ENCODE results near the gene ARHGEF9.

ARHGEF9 gene

DNA sequence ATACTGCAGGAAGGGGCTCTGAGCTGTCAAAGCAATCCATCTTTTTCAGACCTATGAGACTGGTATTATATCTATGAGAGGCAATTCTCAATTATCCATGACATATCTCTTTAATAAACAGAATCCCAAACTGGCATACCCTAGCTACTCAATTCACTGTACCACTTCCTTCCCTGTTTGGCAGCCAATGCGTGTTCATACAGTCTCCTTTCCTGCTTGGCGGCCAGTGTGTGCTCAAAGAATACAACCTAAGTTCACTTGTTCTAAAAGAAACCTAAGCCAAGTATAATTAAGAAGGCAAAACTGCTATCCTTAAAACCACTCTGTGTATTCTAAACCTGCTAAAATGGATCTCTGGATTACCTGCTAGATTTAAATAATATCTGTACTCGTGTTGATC lies 38.3 kb downstream of the ARHGEF9 start:
- H3K27ac ChIP-seq (ENCODE audit: low read depth, low read length) = no peak overlapping the region
- no peaks in the 10 kb centered on the region for H3K27me3 ChIP-seq (ENCODE audit: control insufficient read depth, insufficient read depth, low read length)
- H3K36me3 ChIP-seq (ENCODE audit: control insufficient read depth, insufficient read depth, low read length) = no peaks in the 10 kb centered on the region
- H3K4me3 ChIP-seq (ENCODE audit: low read depth, low read length) = no peak overlapping the region
- H3K4me1 ChIP-seq (ENCODE audit: control insufficient read depth, insufficient read depth, low read length) = peaks cover 6% of the 10 kb centered on the region
- H3K9me3 ChIP-seq (ENCODE audit: control insufficient read depth, insufficient read depth, low read depth, low read length) = peaks cover 11% of the 10 kb centered on the region; the same call in 1 of the 2 replicates
- no peak overlapping the region for H3K9ac ChIP-seq (ENCODE audit: low read length)

DNA sequence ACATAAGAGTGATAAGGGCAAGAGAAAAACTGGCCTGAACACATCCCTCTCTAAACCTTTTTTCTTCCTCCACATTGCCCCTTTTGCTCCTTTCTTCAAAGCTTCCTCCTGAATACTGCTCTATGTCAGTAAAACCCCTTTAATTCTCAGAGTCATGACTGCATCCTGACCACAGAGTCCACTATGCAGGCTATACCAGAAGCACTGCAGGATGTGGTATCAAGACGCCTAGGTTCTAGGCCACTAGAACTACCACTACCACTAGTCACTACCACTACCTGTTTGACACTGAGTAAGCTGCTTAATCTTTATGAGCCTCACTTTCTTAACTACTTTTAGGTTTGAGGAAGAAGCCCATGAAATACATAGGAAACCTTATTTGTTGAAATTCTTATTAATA lies 38.7 kb downstream of the ARHGEF9 start:
- Histone ChIP-seq H3K9ac (ENCODE audit: low read length) (no peak overlapping the region), H3K4me1 (ENCODE audit: control insufficient read depth, insufficient read depth, low read length) (peaks cover 2% of the 10 kb centered on the region), H3K27ac (ENCODE audit: low read depth, low read length) (no peak overlapping the region)

DNA sequence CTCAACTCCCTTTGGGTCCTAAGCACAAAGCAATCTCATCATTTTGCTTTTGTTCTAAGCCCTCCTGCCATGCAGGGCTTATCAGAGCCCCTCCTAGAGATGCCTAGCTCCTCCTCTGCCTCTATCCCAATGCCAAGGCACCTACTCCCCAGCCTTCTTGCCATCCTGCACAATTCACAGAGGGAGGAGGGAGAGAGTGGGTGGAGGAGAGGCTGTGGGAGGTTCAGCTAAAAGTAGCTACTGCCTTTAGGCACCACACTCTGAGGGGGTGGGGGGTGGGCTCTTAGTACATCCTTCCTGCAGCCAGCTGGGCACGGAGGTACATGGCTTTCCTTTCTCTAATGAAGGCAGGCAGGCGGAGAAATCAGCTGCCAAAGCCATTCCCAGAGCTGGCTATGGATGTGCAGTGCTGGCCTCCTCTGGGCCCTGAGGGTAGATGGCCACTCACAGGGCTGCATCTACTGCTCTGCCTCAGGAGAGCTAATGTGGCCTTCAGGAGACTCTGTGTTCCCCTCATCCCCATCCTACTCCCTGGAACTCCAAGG lies 40.1 kb downstream of the ARHGEF9 start:
- H3K4me1 ChIP-seq (ENCODE audit: control insufficient read depth, insufficient read depth, low read length) = no peaks in the 10 kb centered on the region
- no peaks in the 10 kb centered on the region for H3K27me3 ChIP-seq (ENCODE audit: control insufficient read depth, insufficient read depth, low read length)

More for the DNA sequence above, 38.7 kb downstream of the ARHGEF9 start:
- no peak overlapping the region for H3K4me3 ChIP-seq (ENCODE audit: low read depth, low read length)
- peaks cover 16% of the 10 kb centered on the region; the same call in 1 of the 2 replicates for H3K9me3 ChIP-seq (ENCODE audit: control insufficient read depth, insufficient read depth, low read depth, low read length)
- no peaks in the 10 kb centered on the region for H3K36me3 ChIP-seq (ENCODE audit: control insufficient read depth, insufficient read depth, low read length)
- H3K27me3 ChIP-seq (ENCODE audit: control insufficient read depth, insufficient read depth, low read length) = no peaks in the 10 kb centered on the region

DNA sequence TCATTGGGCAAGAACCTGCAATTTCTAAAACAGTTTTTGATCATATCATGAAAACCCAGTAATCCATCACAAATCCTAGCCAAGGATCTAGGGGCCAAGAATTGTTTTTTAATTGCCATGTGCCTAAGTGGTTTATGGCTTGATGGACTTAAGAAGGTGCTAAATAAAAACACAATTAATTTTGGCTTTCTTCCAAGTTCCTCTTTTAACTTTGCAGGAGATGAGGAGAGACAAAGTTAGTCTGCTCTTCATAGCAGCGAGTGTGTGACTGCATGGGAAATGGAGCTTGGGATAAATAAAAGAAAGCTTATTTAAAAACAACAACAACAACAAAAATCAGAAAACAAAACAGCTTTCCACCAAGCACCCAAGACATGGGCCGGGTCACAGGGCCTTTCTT lies 41.4 kb downstream of the ARHGEF9 start:
- Histone ChIP-seq H3K4me3 (ENCODE audit: low read depth, low read length) (no peak overlapping the region), H3K9ac (ENCODE audit: low read length) (no peak overlapping the region), H3K9me3 (ENCODE audit: control insufficient read depth, insufficient read depth, low read depth, low read length) (peaks cover 18% of the 10 kb centered on the region; the same call in 1 of the 2 replicates), H3K36me3 (ENCODE audit: control insufficient read depth, insufficient read depth, low read length) (no peaks in the 10 kb centered on the region), H3K4me1 (ENCODE audit: control insufficient read depth, insufficient read depth, low read length) (no peaks in the 10 kb centered on the region), H3K27ac (ENCODE audit: low read depth, low read length) (no peak overlapping the region), H3K27me3 (ENCODE audit: control insufficient read depth, insufficient read depth, low read length) (no peaks in the 10 kb centered on the region)

More for the DNA sequence above, 40.1 kb downstream of the ARHGEF9 start:
- Histone ChIP-seq H3K4me3 (ENCODE audit: low read depth, low read length) (no peak overlapping the region), H3K9ac (ENCODE audit: low read length) (no peak overlapping the region), H3K36me3 (ENCODE audit: control insufficient read depth, insufficient read depth, low read length) (no peaks in the 10 kb centered on the region), H3K9me3 (ENCODE audit: control insufficient read depth, insufficient read depth, low read depth, low read length) (peaks cover 18% of the 10 kb centered on the region; the same call in 1 of the 2 replicates), H3K27ac (ENCODE audit: low read depth, low read length) (no peak overlapping the region)

DNA sequence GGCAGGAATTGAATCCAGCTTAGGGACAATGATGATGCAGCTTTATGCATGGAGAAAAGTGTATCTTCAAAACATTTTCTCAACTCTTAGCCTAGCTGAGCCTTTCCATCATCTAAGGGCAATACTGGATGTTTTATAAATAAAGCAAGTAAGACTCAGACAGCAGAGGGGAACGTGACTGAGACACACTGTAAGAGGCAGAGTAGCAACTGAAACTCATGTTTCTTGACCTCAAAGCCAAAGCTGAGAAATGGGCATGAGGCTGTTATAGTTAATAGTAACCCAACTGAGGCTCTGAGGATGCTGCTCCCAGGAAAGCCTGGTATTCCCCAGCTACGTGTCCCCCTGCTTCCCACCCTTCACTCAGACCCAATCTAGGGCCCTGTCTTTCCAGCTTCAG lies 44.6 kb downstream of the ARHGEF9 start:
- peaks cover 24% of the 10 kb centered on the region; the same call in 1 of the 2 replicates for H3K9me3 ChIP-seq (ENCODE audit: control insufficient read depth, insufficient read depth, low read depth, low read length)
- no peak overlapping the region for H3K4me3 ChIP-seq (ENCODE audit: low read depth, low read length)
- H3K27ac ChIP-seq (ENCODE audit: low read depth, low read length) = no peak overlapping the region
- peaks cover 5% of the 10 kb centered on the region; the same call in 1 of the 2 replicates for H3K4me1 ChIP-seq (ENCODE audit: control insufficient read depth, insufficient read depth, low read length)
- H3K9ac ChIP-seq (ENCODE audit: low read length) = no peak overlapping the region
- no peaks in the 10 kb centered on the region for H3K36me3 ChIP-seq (ENCODE audit: control insufficient read depth, insufficient read depth, low read length)
- H3K27me3 ChIP-seq (ENCODE audit: control insufficient read depth, insufficient read depth, low read length) = no peaks in the 10 kb centered on the region

DNA sequence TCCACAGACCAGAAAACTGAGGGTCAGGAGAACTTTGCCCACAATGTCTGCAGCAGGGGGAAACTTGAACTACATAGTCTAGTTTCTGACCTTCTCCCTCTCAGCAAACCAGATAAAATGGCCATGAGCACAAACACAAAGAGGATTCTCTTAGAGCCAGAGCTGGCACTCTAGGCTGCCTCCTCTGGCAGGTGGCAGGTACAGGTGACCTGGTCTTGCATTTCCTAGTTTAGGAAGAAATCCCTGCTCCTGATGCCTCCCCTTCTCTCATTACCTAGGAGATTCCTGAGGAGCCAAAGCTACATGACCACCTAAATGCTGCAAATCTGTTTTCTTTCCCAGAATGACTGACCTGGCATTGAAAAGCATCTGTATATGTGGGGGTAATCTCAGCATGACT lies 45.1 kb downstream of the ARHGEF9 start:
- H3K9ac ChIP-seq (ENCODE audit: low read length) = no peak overlapping the region
- no peaks in the 10 kb centered on the region for H3K36me3 ChIP-seq (ENCODE audit: control insufficient read depth, insufficient read depth, low read length)
- peaks cover 25% of the 10 kb centered on the region; the same call in 1 of the 2 replicates for H3K9me3 ChIP-seq (ENCODE audit: control insufficient read depth, insufficient read depth, low read depth, low read length)
- H3K27ac ChIP-seq (ENCODE audit: low read depth, low read length) = no peak overlapping the region
- H3K27me3 ChIP-seq (ENCODE audit: control insufficient read depth, insufficient read depth, low read length) = no peaks in the 10 kb centered on the region
- H3K4me3 ChIP-seq (ENCODE audit: low read depth, low read length) = no peak overlapping the region
- peaks cover 5% of the 10 kb centered on the region; the same call in 1 of the 2 replicates for H3K4me1 ChIP-seq (ENCODE audit: control insufficient read depth, insufficient read depth, low read length)

DNA sequence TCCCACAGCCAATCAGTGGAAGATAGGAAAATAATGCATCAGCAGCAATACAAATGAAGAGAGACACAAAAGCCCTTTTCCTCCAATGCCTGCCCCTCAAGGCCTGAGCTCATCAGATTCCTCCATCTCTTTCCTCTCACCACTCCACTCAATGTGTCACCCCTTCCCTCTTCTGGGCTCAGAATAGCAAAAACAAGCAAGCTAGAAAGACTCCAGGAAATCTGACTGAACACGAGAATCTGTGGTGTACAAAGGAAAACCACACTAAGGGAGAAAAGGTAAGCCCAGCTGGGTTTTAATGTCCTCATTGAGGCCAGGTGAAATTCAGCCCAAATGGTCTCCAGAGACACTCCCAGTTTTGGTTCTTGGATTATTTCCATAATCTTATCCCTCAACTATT lies 46.3 kb downstream of the ARHGEF9 start:
- H3K27me3 ChIP-seq (ENCODE audit: control insufficient read depth, insufficient read depth, low read length) = no peaks in the 10 kb centered on the region
- H3K4me3 ChIP-seq (ENCODE audit: low read depth, low read length) = no peak overlapping the region
- H3K27ac ChIP-seq (ENCODE audit: low read depth, low read length) = no peak overlapping the region
- peaks cover 5% of the 10 kb centered on the region; the same call in 1 of the 2 replicates for H3K4me1 ChIP-seq (ENCODE audit: control insufficient read depth, insufficient read depth, low read length)
- no peak overlapping the region for H3K9ac ChIP-seq (ENCODE audit: low read length)
- no peaks in the 10 kb centered on the region for H3K36me3 ChIP-seq (ENCODE audit: control insufficient read depth, insufficient read depth, low read length)
- peaks cover 21% of the 10 kb centered on the region; the same call in 1 of the 2 replicates for H3K9me3 ChIP-seq (ENCODE audit: control insufficient read depth, insufficient read depth, low read depth, low read length)

DNA sequence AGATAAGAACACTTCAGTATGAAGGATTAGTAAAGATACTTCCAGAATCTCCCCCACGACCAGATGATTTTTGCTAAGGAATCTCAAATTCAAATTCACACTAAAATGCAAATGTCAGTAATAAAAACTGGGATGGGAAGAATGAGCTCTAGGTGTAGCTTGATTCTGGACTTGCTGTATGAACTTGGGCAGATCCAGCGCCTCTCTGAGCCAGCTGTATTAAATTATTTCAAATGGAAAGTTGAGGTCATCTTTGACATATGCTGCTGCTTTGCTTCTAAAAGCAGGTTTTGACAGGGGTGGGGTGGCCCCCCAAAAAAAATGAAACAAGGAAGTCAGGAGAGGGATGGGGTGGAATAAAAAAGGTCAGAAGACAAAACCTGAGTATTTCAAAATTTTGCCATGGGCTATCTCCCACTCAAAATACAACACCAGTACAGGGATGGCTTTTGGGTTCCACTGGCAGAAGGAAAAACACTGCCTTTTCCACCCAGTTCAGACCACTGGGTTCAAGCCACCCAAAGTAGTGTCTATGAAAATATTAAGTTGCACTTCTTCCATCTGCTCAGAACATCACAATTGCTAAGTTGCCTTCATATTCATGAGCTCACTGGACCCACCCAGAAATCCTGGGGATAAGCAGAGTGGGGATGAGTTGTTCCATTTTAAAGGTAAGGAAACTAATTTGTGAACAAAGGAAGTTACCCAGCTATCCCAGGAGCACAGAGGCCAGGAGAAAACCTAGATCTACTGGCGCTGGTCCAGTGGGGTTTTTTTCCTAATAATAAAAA lies 47.7 kb downstream of the ARHGEF9 start:
- Histone ChIP-seq H3K4me3 (ENCODE audit: low read depth, low read length) (no peak overlapping the region), H3K27me3 (ENCODE audit: control insufficient read depth, insufficient read depth, low read length) (no peaks in the 10 kb centered on the region), H3K9ac (ENCODE audit: low read length) (no peak overlapping the region), H3K27ac (ENCODE audit: low read depth, low read length) (no peak overlapping the region), H3K9me3 (ENCODE audit: control insufficient read depth, insufficient read depth, low read depth, low read length) (peaks cover 23% of the 10 kb centered on the region; the same call in 1 of the 2 replicates), H3K4me1 (ENCODE audit: control insufficient read depth, insufficient read depth, low read length) (peaks cover 5% of the 10 kb centered on the region; the same call in 1 of the 2 replicates), H3K36me3 (ENCODE audit: control insufficient read depth, insufficient read depth, low read length) (no peaks in the 10 kb centered on the region)

DNA sequence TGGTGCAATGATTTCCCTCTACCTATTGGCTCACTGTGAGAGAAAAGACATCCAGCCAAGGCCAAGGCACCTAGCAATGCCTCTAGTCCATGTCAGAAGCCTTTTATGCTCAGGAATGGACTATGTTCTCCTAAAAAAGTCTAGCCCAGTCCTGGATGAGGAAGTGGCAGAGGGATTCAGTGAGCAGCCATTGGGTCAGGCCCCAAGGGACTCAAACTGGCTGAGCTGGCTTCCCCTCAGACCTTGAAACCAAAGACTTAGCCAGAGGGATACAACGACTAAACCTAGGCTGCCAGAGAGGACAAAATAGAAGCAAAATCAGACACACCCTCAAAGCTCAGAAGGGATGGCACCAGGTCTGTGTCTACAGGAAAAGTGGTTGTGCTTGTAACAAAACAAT lies 49.1 kb downstream of the ARHGEF9 start:
- Histone ChIP-seq H3K27ac (ENCODE audit: low read depth, low read length) (no peak overlapping the region), H3K9me3 (ENCODE audit: control insufficient read depth, insufficient read depth, low read depth, low read length) (peaks cover 17% of the 10 kb centered on the region; the same call in 1 of the 2 replicates), H3K4me3 (ENCODE audit: low read depth, low read length) (no peak overlapping the region), H3K9ac (ENCODE audit: low read length) (no peak overlapping the region), H3K4me1 (ENCODE audit: control insufficient read depth, insufficient read depth, low read length) (peaks cover 5% of the 10 kb centered on the region; the same call in 1 of the 2 replicates), H3K36me3 (ENCODE audit: control insufficient read depth, insufficient read depth, low read length) (no peaks in the 10 kb centered on the region), H3K27me3 (ENCODE audit: control insufficient read depth, insufficient read depth, low read length) (no peaks in the 10 kb centered on the region)

DNA sequence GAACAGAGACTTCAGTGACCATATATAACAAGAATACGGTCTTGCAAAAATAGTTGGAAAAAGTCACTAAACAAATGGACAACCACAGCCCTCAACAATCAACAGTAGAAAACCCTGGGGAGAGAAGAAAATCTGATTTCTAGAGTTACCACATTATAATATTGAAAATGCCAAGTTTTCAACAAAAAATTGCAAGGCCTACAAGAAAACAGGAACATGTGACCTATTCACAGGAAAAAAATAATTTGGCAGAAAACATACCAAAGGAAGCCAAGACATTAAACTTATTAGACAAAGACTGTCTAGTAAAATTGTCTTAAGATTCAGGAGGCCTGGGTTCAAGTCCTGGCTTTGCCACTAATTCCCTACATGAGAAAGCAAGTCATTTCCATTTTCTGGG lies 64.7 kb downstream of the ARHGEF9 start:
- no peak overlapping the region for H3K27ac ChIP-seq (ENCODE audit: low read depth, low read length)
- H3K36me3 ChIP-seq (ENCODE audit: control insufficient read depth, insufficient read depth, low read length) = peaks cover 5% of the 10 kb centered on the region; the same call in 1 of the 2 replicates
- no peaks in the 10 kb centered on the region for H3K27me3 ChIP-seq (ENCODE audit: control insufficient read depth, insufficient read depth, low read length)
- H3K4me3 ChIP-seq (ENCODE audit: low read depth, low read length) = no peak overlapping the region
- H3K4me1 ChIP-seq (ENCODE audit: control insufficient read depth, insufficient read depth, low read length) = peaks cover 18% of the 10 kb centered on the region
- peaks cover 23% of the 10 kb centered on the region; the same call in 1 of the 2 replicates for H3K9me3 ChIP-seq (ENCODE audit: control insufficient read depth, insufficient read depth, low read depth, low read length)
- no peak overlapping the region for H3K9ac ChIP-seq (ENCODE audit: low read length)

DNA sequence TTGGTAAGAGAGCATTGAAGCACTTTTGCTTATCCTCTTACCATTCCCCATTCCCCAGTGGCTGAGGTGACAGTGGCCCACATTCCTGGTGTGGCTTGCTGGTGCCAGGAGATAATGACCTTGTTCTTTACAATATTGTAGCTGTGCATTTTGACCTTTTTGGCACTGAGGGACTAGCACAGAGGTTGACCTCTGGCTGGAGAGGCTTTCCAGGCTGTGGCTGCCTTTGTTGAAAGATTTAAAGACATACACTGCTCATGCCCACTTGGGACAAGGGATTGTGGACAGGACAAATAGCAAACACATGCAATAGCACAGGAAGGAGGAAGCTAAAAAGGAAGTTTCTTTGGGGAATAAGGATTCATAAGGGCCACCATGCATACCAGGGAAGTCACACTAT lies 65.4 kb downstream of the ARHGEF9 start:
- Histone ChIP-seq H3K27ac (ENCODE audit: low read depth, low read length) (no peak overlapping the region), H3K4me3 (ENCODE audit: low read depth, low read length) (no peak overlapping the region), H3K9me3 (ENCODE audit: control insufficient read depth, insufficient read depth, low read depth, low read length) (peaks cover 17% of the 10 kb centered on the region; the same call in 1 of the 2 replicates), H3K27me3 (ENCODE audit: control insufficient read depth, insufficient read depth, low read length) (no peaks in the 10 kb centered on the region), H3K4me1 (ENCODE audit: control insufficient read depth, insufficient read depth, low read length) (peaks cover 13% of the 10 kb centered on the region), H3K9ac (ENCODE audit: low read length) (no peak overlapping the region), H3K36me3 (ENCODE audit: control insufficient read depth, insufficient read depth, low read length) (peaks cover 5% of the 10 kb centered on the region; the same call in 1 of the 2 replicates)
